Measurements from ENCODE around the gene CARD14. TPM values are rescaled to one million over a fixed set of nuclear protein-coding genes. Genes with fewer than 3 reads are reported as not detected.

The CARD14 gene
- total RNA-seq, 2 donors from 2014 or later, result 0.29 to 0.54 TPM

- H3K36me3 ChIP-seq, result no peaks in the 10 kb centered on the region
- no peaks in the 10 kb centered on the region for H3K4me1 ChIP-seq
Measured at GRCh38 chr17:80224683-80225082, 54.9 kb downstream of the CARD14 start.

GRCh38 chr17:80225230-80225629 lies 55.4 kb downstream of the CARD14 start:
- H3K36me3 ChIP-seq, result no peaks in the 10 kb centered on the region
- no peak for TF ChIP-seq CTCF (IDR thresholded peaks at IDR 0.05)
- H3K4me1 ChIP-seq, result no peaks in the 10 kb centered on the region
- no peak overlapping the region for H3K27ac ChIP-seq
- no peak for DNase-seq
- no peaks in the 10 kb centered on the region for H3K27me3 ChIP-seq
- H3K9ac ChIP-seq (ENCODE audit: low read depth in 2 of 2, low read length in 2 of 2), result no peak overlapping the region
- H3K9me3 ChIP-seq, result no peaks in the 10 kb centered on the region
- no peak overlapping the region for H3K4me3 ChIP-seq
- intact Hi-C loops (cut with DNase I), result no loop called here

More at GRCh38 chr17:80224683-80225082, 54.9 kb downstream of the CARD14 start:
- Histone ChIP-seq H3K4me3 (no peak overlapping the region), H3K27me3 (no peaks in the 10 kb centered on the region), H3K9ac (ENCODE audit: low read depth in 2 of 2, low read length in 2 of 2) (no peak overlapping the region), H3K27ac (no peak overlapping the region), H3K9me3 (no peaks in the 10 kb centered on the region)
- no peak for DNase-seq
- intact Hi-C loops (cut with DNase I), result no loop called here
- TF ChIP-seq CTCF (IDR thresholded peaks at IDR 0.05), result no peak

GRCh38 chr17:80227156-80227555 lies 57.3 kb downstream of the CARD14 start:
- no peak overlapping the region for H3K27ac ChIP-seq
- DNase-seq, result no peak
- no peaks in the 10 kb centered on the region for H3K4me1 ChIP-seq
- H3K27me3 ChIP-seq, result no peaks in the 10 kb centered on the region
- no peak overlapping the region for H3K4me3 ChIP-seq
- no peaks in the 10 kb centered on the region for H3K36me3 ChIP-seq
- H3K9me3 ChIP-seq, result no peaks in the 10 kb centered on the region
- H3K9ac ChIP-seq (ENCODE audit: low read depth in 2 of 2, low read length in 2 of 2), result no peak overlapping the region
- no peak for TF ChIP-seq CTCF (IDR thresholded peaks at IDR 0.05)
- intact Hi-C loops (cut with DNase I), result no loop called here

- no peak for TF ChIP-seq CTCF (IDR thresholded peaks at IDR 0.05)
- no peaks in the 10 kb centered on the region for H3K36me3 ChIP-seq
- DNase-seq, result no peak
- H3K27me3 ChIP-seq, result no peaks in the 10 kb centered on the region
- intact Hi-C loops (cut with DNase I), result no loop called here
- no peak overlapping the region for H3K4me3 ChIP-seq
- no peaks in the 10 kb centered on the region for H3K9me3 ChIP-seq
- H3K4me1 ChIP-seq, result no peaks in the 10 kb centered on the region
- no peak overlapping the region for H3K9ac ChIP-seq (ENCODE audit: low read depth in 2 of 2, low read length in 2 of 2)
- no peak overlapping the region for H3K27ac ChIP-seq
Measured at GRCh38 chr17:80227666-80228065, 57.8 kb downstream of the CARD14 start.

DNA sequence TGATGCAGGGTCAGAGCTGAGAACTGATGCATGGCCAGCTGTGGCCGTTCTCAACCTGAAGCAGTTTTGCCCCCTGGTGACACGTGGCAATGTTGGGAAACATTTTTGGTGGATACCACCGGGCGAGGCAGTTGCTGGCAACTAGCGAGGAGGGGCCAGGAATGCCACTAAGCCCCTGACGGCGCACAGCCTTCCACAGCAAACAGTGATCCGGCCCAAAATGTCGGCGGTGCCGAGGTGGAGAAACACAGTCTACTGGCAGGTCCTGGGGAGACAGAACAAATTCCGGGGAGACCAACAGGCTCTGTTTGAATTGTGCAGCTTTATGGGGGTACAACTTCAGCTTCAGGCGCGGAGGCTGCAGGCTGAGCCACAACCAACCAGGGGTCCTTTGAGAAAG lies 58.6 kb downstream of the CARD14 start:
- H3K4me3 ChIP-seq, result no peak overlapping the region
- no peaks in the 10 kb centered on the region for H3K27me3 ChIP-seq
- H3K36me3 ChIP-seq, result no peaks in the 10 kb centered on the region
- TF ChIP-seq CTCF (IDR thresholded peaks at IDR 0.05), result no peak
- no peak overlapping the region for H3K9ac ChIP-seq (ENCODE audit: low read depth in 2 of 2, low read length in 2 of 2)
- no peaks in the 10 kb centered on the region for H3K9me3 ChIP-seq
- no peak for DNase-seq
- no peaks in the 10 kb centered on the region for H3K4me1 ChIP-seq
- no peak overlapping the region for H3K27ac ChIP-seq
- intact Hi-C loops (cut with DNase I), result no loop called here

GRCh38 chr17:80229011-80229410 lies 59.2 kb downstream of the CARD14 start:
- intact Hi-C loops (cut with DNase I), result no loop called here
- H3K36me3 ChIP-seq, result no peaks in the 10 kb centered on the region
- H3K27ac ChIP-seq, result no peak overlapping the region
- no peak overlapping the region for H3K9ac ChIP-seq (ENCODE audit: low read depth in 2 of 2, low read length in 2 of 2)
- H3K9me3 ChIP-seq, result no peaks in the 10 kb centered on the region
- H3K4me3 ChIP-seq, result no peak overlapping the region
- TF ChIP-seq CTCF (IDR thresholded peaks at IDR 0.05), result no peak
- no peak for DNase-seq
- H3K27me3 ChIP-seq, result no peaks in the 10 kb centered on the region
- no peaks in the 10 kb centered on the region for H3K4me1 ChIP-seq
